Neural cell (in vitro differentiated cells): ENCODE results near the gene TENM3.

ENCODE experiments used
- CTCF ChIP-seq: fragments of 450-650 bp; IDR thresholded peaks from 2 replicates; pipeline ENCODE4 v1.5.1; 2014; ENCODE audit warnings: antibody characterized with exemption, mild to moderate bottlenecking, moderate library complexity; ENCODE audit not compliant: poor library complexity, severe bottlenecking
- POLR2AphosphoS5 ChIP-seq: IDR thresholded peaks from 2 replicates; pipeline ENCODE4 v1.6.1; 2012

GRCh38 chr4:182432819-182433218, 189.6 kb downstream of the TENM3 start:
- TF ChIP-seq CTCF = no peak
- no peak for TF ChIP-seq POLR2AphosphoS5
